GM15510 (cell line): ENCODE measurements around the gene RAD51B.

Experiments
- POLR2A ChIP-seq: IDR thresholded peaks from 3 replicates; pipeline ENCODE4 v1.6.1; 2011; ENCODE audit warnings: borderline replicate concordance; ENCODE audit not compliant: insufficient read length; ENCODE audit errors: extremely low read depth

RAD51B gene

GRCh38 chr14:68160779-68161546 is 341.4 kb downstream of the RAD51B start:
- TF ChIP-seq POLR2A, result no peak

GRCh38 chr14:68162887-68163286 is 343.3 kb downstream of the RAD51B start:
- TF ChIP-seq POLR2A, result no peak

GRCh38 chr14:68164711-68165113 is 345.1 kb downstream of the RAD51B start:
- TF ChIP-seq POLR2A, result no peak

GRCh38 chr14:68165274-68165843 is 345.8 kb downstream of the RAD51B start:
- TF ChIP-seq POLR2A, result no peak

- no peak for TF ChIP-seq POLR2A
These were observed 347.3 kb downstream of the RAD51B start for GRCh38 chr14:68166731-68167382.

- no peak for TF ChIP-seq POLR2A
These were observed 348.0 kb downstream of the RAD51B start for GRCh38 chr14:68167383-68168087.

- TF ChIP-seq POLR2A, result no peak
These were observed 349.0 kb downstream of the RAD51B start for GRCh38 chr14:68168460-68169109.

- no peak for TF ChIP-seq POLR2A
These were observed 352.6 kb downstream of the RAD51B start for GRCh38 chr14:68172216-68172615.

GRCh38 chr14:68172627-68173026 is 353.0 kb downstream of the RAD51B start:
- TF ChIP-seq POLR2A, result no peak

- no peak for TF ChIP-seq POLR2A
These were observed 353.8 kb downstream of the RAD51B start for GRCh38 chr14:68173227-68173972.

GRCh38 chr14:68174446-68174845 is 354.9 kb downstream of the RAD51B start:
- TF ChIP-seq POLR2A, result no peak

- TF ChIP-seq POLR2A, result no peak
These were observed 357.1 kb downstream of the RAD51B start for GRCh38 chr14:68176687-68177086.

GRCh38 chr14:68177728-68178127 is 358.1 kb downstream of the RAD51B start:
- no peak for TF ChIP-seq POLR2A

- no peak for TF ChIP-seq POLR2A
These were observed 358.7 kb downstream of the RAD51B start for GRCh38 chr14:68178282-68178681.
